Measurements from ENCODE around the gene TMEM178B. TPM values are rescaled to one million over a fixed set of nuclear protein-coding genes. Genes with fewer than 3 reads are reported as not detected.

Gene TMEM178B
- total and polyA plus RNA-seq, 8 donors = 0.42 to 3.0 (median 2.1) TPM

DNA sequence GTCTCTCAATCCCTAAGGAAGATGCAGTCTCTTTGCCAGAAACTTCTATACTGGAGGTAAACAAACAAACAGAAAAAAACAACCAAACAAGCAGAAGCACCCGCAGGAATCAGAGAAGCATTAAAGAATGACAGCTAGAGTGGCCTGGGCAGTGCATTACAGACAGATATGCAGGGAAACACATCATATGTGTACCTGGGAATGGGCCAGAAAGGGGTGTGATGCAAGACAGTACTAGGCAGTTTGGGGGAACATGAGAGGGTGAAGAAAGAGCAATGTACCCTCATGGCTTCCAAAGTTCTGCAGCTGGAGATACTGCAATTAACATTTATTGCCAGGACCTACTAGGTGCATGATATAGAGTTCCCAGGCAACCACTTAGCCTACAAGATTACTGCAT lies 177.3 kb downstream of the TMEM178B start:
- H3K4me3 ChIP-seq = no peak overlapping the region
- peak in 1 of 6 donors; percentile 14 for DNase-seq
- TF ChIP-seq, protein P1, sequence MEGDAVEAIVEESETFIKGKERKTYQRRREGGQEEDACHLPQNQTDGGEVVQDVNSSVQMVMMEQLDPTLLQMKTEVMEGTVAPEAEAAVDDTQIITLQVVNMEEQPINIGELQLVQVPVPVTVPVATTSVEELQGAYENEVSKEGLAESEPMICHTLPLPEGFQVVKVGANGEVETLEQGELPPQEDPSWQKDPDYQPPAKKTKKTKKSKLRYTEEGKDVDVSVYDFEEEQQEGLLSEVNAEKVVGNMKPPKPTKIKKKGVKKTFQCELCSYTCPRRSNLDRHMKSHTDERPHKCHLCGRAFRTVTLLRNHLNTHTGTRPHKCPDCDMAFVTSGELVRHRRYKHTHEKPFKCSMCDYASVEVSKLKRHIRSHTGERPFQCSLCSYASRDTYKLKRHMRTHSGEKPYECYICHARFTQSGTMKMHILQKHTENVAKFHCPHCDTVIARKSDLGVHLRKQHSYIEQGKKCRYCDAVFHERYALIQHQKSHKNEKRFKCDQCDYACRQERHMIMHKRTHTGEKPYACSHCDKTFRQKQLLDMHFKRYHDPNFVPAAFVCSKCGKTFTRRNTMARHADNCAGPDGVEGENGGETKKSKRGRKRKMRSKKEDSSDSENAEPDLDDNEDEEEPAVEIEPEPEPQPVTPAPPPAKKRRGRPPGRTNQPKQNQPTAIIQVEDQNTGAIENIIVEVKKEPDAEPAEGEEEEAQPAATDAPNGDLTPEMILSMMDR (IDR thresholded peaks at IDR 0.05) = no peak
- H3K27me3 ChIP-seq = no peaks in the 10 kb centered on the region
- no peaks in the 10 kb centered on the region for H3K9me3 ChIP-seq
- no peaks in the 10 kb centered on the region for H3K36me3 ChIP-seq
- peak in 2 of 4 donors; percentile 51 for ATAC-seq
- H3K27ac ChIP-seq = no peak overlapping the region
- intact Hi-C loops (cut with DNase I) = no loop called here
- WGBS, 2 donors = 16 to 20% methylated on average over 1 of the region's 1 CpG
- FAIRE-seq = no peak
- H3K4me1 ChIP-seq = no peaks in the 10 kb centered on the region

DNA sequence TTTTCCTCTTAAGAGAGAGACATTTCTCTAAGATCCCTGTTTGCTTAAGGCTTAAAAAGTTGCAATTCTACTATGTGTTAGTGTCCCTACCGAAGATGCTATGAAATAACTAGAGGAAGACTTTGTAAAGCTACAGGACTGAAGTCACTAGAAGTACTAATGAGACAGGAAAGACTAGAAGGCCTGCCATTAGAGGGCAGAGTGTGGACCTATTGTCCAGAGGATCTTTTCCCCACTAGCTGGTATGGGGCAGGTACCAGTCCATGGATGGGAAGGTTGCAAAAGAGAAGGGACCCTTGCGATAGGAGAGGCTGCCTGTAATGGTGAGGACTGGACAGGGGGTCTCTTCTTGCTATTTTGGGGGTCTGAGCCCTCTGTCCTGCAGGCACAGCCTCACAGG lies 178.1 kb downstream of the TMEM178B start:
- FAIRE-seq (no peak), DNase-seq (no peak), ATAC-seq (no peak)
- Histone ChIP-seq H3K27ac (no peak overlapping the region), H3K27me3 (no peaks in the 10 kb centered on the region), H3K4me3 (no peak overlapping the region), H3K9me3 (no peaks in the 10 kb centered on the region), H3K36me3 (no peaks in the 10 kb centered on the region), H3K4me1 (no peaks in the 10 kb centered on the region)
- TF ChIP-seq, protein P1 (IDR thresholded peaks at IDR 0.05) = no peak
- WGBS, 2 donors = 65 to 75% methylated on average over 2 of the region's 2 CpGs
- intact Hi-C loops (cut with DNase I) = no loop called here

DNA sequence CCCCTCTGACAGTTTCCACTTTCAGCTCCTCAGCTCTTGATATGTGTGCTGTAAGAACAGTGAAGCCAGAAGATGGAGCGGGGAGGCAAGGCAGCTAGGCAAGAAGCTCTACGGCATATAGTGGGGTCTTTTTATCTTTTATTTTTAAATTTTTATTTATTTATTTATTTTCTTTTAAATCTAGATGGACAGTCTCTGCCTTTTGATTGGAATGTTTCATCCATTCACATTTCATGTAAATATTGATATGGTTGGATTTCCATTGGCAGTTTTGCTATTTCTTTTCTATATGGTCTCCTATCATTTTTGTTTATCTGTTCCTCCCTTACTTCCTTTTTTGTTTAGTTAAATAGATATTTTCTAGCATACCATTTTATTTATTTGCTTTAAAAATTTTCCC lies 183.7 kb downstream of the TMEM178B start:
- WGBS, 2 donors = 68 to 75% methylated on average over 2 of the region's 2 CpGs
- no peaks in the 10 kb centered on the region for H3K36me3 ChIP-seq
- FAIRE-seq (no peak), DNase-seq (no peak), ATAC-seq (no peak)
- no peaks in the 10 kb centered on the region for H3K4me1 ChIP-seq
- no peaks in the 10 kb centered on the region for H3K27me3 ChIP-seq
- no peak overlapping the region for H3K4me3 ChIP-seq
- TF ChIP-seq, protein P1 (IDR thresholded peaks at IDR 0.05) = no peak
- no peaks in the 10 kb centered on the region for H3K9me3 ChIP-seq
- no peak overlapping the region for H3K27ac ChIP-seq
- intact Hi-C loops (cut with DNase I) = no loop called here

DNA sequence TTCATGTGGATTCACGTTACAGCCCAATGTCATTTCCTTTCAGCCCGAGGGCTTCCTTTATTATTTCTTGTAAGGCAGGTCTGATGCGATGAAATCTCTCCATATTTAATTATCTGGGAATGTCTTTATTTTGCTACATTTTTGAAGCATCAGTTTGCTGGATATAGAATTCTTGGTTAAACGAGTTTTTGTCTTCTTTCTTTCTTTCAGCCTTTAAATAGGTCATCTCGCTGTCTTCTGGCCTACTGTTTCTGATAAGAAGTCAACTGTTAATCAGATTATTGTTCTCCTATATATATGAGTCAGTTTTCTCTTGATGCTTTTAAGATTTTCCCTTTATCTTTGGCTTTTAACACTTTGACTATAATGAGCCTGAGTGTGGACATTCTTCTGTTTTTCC lies 184.7 kb downstream of the TMEM178B start:
- no peak for DNase-seq
- H3K9me3 ChIP-seq = no peaks in the 10 kb centered on the region
- H3K4me3 ChIP-seq = no peak overlapping the region
- no peaks in the 10 kb centered on the region for H3K27me3 ChIP-seq
- no peak overlapping the region for H3K27ac ChIP-seq
- TF ChIP-seq, protein P1 (IDR thresholded peaks at IDR 0.05) = no peak
- ATAC-seq = no peak
- WGBS, 2 donors = 63 to 71% methylated on average over 5 of the region's 5 CpGs
- H3K4me1 ChIP-seq = no peaks in the 10 kb centered on the region
- FAIRE-seq = no peak
- H3K36me3 ChIP-seq = no peaks in the 10 kb centered on the region
- intact Hi-C loops (cut with DNase I) = no loop called here

DNA sequence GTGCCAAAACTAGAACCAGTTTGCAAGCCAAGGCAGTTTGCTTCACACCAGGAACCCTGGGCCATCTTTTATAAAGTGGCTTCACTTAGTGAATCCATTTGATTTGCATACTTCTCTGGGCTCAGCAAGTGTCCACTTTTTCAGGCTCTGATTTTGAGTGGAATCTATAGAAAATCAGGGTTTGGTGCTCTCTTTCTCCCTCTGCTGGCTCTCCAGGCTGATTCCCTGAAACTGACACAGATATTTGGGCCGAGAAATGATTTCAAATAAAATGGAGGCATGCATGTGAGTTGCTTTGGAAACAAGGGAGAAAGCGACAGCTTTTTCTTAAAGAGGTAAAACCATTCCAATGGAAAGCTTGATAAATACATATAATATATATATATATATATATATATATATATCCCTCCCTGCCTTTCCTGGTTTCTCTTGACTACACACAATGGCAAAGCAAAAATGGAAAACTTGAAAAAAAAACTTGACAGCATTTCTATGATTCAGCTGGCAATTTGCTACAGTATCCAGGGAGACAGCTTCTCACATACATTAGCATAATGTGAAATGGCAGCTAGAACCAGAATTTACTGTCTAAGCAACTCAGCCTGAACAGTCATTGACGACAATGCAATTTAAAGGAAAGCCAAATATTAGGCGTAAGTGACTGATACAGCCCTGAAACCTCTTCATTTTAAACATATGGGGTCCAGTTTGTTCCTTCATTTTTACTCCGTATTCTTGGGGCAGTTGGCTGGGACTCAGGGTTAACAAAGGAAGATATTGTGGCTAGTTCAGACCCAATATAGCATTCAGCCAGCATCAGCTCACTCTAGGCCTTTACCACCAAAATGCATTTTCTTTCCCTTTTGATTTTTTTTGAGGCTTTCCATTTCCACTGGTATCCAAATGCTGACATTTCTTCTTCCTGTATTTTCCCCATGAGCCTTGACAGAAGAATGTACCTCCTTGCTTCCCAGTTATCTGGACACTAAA lies 188.5 kb downstream of the TMEM178B start:
- intact Hi-C loops (cut with DNase I) = no loop called here
- H3K27me3 ChIP-seq = no peaks in the 10 kb centered on the region
- TF ChIP-seq, protein P1 (IDR thresholded peaks at IDR 0.05) = no peak
- DNase-seq = no peak
- WGBS, 2 donors = 85 to 87% methylated on average over 5 of the region's 5 CpGs
- FAIRE-seq = no peak
- no peak for ATAC-seq
- H3K4me1 ChIP-seq = no peaks in the 10 kb centered on the region
- H3K27ac ChIP-seq = no peak overlapping the region
- H3K4me3 ChIP-seq = no peak overlapping the region
- H3K36me3 ChIP-seq = no peaks in the 10 kb centered on the region
- H3K9me3 ChIP-seq = no peaks in the 10 kb centered on the region
